Vagina (tissue), 2 donors: Measurements from ENCODE around the gene HORMAD2.

Source experiments
- POLR2A ChIP-seq, 2 donors: fragments of 450-650 bp; IDR thresholded peaks; one replicate each; pipeline ENCODE4 v1.6.1; 2017; ENCODE audit warnings: antibody characterized with exemption in 2 of 2, mild to moderate bottlenecking in 2 of 2, moderate library complexity in 2 of 2
- POLR2AphosphoS5 ChIP-seq, 2 donors: sonication (generic); formaldehyde crosslinking; IDR thresholded peaks; one replicate each; pipeline ENCODE4 v1.9.0; 2017; ENCODE audit warnings: antibody characterized with exemption in 2 of 2, mild to moderate bottlenecking in 2 of 2, low read depth in 1 of 2; ENCODE audit not compliant: insufficient read depth in 1 of 2
- TF ChIP-seq, protein P1 (sequence below), 3 experiments: fragments of 450-650 bp in 2 of 3; fragments of 200-600 bp in 1 of 3; sonication (generic) in 1 of 3; IDR thresholded peaks; one replicate each; pipeline ENCODE4 v1.5.1; 2017 to 2019; ENCODE audit warnings: antibody characterized with exemption in 3 of 3, mild to moderate bottlenecking in 2 of 3, moderate library complexity in 2 of 3

DNA sequence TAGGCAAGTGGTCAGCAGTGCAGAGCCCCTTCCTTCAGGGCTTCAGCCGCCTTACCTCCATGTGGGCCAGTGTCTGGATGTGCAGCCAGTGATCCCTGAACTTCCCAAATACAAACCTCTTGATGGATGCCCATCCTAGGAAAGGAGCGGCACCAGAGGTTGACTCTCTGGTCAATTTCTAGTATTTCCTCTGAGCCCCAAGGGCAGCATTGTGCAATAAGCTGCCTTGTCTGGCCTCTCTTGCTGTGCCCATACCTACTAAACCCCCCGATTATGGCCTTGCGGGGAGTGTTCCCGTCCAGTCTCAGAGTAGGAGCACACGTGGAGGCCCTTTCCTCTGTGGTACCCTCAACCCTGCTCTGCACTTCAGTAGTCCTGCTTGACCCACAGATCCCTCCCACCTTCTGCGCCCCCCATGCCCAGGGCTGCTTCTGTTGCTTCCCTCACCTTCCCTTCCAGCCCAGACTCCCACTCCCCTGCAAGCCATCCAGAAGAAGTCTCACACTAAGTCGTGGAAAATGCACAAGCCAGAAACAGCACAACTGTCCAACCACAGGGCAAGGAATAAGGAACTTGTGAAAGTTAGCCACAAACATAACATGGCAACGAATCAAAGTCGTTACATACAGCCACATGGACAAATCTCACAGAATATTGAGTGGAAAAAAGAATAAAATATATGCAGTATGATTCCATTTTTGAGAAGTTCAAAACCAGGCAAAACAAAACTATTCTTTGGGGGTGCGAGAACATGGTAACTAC is 39.6 kb upstream of the HORMAD2 start:
- TF ChIP-seq, protein P1, sequence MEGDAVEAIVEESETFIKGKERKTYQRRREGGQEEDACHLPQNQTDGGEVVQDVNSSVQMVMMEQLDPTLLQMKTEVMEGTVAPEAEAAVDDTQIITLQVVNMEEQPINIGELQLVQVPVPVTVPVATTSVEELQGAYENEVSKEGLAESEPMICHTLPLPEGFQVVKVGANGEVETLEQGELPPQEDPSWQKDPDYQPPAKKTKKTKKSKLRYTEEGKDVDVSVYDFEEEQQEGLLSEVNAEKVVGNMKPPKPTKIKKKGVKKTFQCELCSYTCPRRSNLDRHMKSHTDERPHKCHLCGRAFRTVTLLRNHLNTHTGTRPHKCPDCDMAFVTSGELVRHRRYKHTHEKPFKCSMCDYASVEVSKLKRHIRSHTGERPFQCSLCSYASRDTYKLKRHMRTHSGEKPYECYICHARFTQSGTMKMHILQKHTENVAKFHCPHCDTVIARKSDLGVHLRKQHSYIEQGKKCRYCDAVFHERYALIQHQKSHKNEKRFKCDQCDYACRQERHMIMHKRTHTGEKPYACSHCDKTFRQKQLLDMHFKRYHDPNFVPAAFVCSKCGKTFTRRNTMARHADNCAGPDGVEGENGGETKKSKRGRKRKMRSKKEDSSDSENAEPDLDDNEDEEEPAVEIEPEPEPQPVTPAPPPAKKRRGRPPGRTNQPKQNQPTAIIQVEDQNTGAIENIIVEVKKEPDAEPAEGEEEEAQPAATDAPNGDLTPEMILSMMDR (IDR thresholded peaks at IDR 0.05): no peak
- TF ChIP-seq POLR2AphosphoS5 (IDR thresholded peaks at IDR 0.05; ENCODE audit: insufficient read depth in 1 of 2, low read depth in 1 of 2) (no peak), POLR2A (IDR thresholded peaks at IDR 0.05) (no peak)
